Stimulated activated CD8-positive, alpha-beta memory T cell treated with anti-CD3 and anti-CD28 coated beads, Interleukin-12 subunit alpha, Interleukin-12 subunit beta, amount 100 ng/mL, for 24 hours (primary cell): ENCODE data around the gene TENM4.

Experiments
- DNase-seq: peaks from one replicate; pipeline ENCODE4 v3.0.0-alpha.2; 2020; ENCODE audit errors: extremely low read depth

TENM4 gene

DNA sequence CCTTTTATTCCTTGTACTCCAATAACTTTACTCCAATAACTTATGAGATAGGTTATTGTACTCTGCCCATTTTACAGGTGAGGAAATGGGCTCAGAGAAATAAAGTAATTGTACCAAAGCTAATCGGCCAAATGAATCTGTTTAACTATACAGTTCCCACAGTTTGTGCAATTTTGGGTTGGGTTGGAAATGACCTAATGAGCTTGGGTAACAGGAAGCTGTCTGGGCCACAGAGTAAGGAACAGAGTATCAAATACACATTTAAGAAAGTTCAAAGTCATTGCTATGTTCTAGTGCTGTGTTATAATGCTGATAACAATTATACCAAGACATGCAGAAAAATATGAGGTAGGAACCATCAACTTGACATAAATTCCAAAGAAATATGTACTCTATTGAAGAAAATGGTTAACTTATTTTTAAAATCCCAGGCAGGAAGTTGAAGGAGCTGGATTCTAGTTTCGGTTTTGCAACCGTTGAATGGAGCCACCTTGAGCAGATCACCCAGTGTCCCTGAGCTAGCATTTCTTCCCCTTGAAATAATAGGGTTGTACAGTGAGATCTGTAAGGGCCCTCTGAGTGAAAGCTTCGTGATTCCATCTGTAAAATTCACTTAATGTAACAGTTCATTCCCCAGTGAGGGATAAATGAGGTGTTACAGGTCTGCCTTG, 505.3 kb downstream of the TENM4 start:
- DNase-seq: no peak

DNA sequence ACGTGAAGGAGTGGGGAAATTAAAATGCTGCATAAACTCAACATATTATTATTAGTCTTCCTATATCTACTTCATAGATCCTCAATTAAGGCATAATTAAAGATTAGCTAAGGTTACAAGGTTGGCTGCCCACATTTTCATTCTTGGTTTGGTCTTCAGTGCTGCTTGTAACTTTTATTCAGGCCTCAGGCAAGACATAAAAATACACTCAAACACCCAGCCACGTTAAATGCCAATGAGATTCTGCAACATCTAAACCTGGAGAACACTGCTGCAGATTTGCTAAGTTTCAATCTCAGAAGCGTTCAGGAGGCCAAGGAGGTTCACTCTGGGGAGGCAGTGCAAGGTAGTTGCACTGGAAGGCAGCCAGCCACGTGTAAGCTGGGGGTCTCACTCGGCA, 507.5 kb downstream of the TENM4 start:
- DNase-seq: no peak

DNA sequence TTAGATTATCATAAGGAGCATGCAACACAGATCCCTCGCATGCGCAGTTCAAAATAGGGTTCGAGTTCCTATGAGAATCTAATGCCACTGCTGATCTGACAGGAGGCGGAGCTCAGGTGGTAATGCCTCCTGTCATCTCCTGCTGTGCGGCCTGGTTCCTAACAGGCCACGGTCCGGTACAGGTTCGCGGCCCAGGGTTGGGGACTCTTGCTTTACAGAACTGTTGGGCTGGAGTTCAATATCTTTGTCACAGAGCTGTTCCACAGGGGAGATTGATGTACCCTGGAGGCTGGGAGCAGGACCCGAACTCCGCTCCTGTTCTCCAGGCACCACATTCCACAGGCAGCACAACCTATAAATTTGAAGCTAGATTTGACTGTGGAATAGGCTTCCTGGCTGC, 508.1 kb downstream of the TENM4 start:
- DNase-seq: no peak

DNA sequence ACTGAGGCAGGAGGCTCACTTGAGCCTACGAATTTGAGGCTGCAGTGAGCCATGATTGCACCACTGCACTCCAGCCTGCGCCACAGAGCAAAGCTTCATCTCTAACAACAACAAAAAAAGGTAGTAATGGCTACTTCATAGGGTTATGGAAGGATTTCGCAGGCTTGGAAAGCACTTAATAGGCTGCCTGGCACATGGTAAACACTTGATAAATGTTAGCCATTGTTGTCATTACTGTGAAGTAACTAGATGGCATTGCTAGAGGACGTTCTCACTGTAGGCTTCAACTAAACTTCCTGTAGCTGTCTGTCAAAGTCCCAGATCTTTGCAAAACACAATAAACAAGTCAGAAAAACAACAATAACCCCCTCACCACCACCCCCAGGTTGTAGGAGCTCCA, 508.9 kb downstream of the TENM4 start:
- no peak for DNase-seq

DNA sequence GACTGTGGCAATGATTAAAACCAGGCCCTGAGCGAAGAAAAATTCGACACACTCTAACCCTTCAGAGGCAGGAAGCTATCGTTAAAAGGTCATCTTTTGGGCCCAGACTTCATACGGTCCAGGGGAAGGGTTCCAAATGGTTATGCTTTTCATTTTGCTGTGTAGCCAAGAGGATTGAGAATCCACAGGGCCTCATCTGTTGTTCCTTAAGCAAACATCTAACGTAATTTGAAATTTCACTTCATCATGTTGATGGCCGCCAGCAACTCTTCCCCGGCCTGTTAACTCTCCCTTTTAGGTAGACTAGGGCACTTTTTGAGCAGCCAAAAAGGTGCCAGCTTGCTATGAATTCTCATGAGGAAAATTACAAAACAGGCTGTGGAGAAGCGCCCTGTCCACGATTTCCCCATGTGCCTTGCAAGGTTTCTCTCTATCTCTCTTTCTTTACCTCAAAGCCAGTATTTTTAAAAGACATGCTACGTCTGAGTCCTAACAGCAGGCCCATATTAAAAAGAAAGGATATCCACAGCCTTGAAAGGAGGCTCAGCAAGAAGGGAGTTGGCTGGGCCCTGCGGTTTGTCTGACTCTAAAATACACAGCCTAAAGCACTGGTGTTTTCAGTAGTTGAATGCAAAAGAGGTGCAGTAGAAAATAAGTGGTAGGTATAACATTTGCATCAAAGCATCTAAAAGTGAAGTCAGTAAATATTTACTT, 509.9 kb downstream of the TENM4 start:
- no peak for DNase-seq

DNA sequence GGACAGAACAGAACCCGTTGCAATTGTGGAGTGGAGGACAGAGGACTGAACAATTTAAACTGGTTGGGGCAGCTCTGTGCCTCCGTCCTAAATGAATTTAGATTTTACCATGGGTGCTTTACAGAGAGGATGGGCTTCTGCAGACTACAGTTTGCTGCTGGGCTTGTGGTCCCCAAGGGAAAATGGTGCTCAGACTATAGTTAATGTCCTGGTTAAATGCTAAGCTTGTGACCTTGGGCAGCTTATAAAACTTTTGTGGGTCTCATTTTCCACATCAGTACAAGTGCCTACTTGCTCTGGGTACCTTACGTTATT, 511.0 kb downstream of the TENM4 start:
- DNase-seq: no peak

DNA sequence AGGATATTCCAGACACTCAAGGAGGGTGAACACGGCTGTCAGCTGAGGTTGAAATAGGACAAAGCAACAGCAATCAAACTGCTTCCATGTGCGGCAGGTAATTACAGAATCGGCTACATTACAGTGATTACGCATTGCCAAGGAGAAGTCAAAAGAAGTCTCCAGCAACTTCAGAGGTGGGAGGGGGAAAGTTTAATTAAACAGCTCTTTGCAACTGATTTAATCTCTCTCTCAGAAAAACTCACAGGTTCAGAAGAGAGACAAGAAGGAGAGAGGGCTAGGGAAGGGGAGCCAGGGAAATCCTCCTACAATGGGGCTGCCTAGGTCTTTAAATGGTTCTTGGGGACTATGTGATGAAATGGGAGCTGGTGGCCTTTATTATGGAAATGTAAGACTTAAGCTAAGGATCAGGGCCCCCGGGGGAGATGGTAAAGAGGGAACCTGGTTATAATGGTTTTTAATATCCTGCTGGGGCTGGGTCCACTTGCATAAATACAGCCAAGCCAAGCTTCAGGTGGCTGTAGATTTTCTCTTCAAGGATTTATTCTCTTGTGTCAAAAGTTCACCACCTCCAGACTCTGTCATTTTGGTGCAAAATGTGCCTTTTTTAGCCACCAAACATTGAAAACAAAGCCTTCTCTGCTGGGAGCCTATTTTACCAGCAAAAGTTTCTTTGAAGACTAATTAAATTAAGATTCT, 511.5 kb downstream of the TENM4 start:
- no peak for DNase-seq

DNA sequence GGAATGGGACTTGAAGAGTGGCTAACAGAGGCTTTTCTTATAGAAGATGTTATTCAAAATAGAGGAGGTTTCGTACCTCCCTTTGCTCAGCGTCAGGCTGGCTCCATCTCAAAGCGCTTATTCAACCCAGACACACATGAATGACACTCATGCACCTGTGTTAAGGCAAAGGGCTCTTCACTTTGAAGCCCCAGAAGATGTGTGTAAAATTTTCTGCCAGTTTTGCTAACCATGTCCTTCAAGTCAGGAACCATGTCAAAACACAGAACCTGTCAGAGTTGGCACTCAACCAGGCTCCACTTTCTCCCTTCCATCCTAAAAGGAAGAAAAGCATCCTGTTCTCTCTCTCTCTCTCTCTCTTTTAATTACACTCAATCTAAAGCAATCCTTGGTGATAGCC, 513.3 kb downstream of the TENM4 start:
- no peak for DNase-seq

DNA sequence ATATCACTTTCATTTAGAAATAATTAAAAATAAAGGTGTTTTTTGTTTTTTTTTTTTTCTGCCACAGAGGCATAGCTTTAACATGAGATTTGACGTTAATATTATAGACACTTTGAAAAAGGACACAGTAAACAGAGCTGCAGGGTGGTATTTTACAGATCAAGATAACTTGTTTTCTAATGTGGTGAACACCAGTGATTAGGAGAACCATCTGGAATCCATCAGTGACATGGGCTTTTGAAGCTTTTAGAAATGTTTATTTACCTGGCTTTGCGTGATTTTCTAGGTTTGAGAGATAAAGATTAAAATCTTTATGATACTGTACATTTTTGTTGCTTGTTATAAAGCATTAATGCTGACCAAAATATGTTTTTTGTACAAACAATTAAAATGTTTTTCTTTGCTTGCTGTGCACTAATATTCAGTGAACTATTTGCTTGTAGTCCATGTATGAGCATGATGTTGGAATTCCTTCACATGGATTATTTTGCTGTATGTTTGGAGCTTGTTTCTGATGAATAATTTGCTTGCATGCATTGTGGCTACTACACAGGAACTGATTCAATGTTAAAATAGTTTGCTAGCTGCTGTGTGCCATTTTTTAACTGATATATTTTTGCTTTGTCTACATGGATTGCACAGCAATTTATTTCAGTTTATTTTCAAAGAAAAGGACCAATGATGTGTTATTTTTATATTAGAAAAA, 514.0 kb downstream of the TENM4 start:
- no peak for DNase-seq

DNA sequence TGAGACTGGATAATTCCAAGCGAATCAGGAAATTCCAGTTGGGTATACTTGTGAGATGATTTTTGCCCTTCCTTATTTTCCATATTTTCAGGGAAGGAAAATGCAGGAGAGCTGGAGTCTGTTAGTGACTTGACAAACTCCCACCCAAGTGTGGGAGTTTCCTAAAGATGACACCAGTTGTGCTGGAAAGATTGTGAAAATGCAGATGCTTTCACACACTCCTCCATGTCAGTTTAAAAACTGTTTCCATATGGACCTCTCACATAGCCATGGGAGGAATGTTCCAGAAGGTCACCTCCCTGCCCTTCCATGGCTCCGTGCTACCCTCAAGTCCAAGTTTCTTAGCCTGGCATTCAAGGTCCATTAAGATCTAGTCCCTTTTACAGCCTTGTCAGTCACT, 515.4 kb downstream of the TENM4 start:
- no peak for DNase-seq

DNA sequence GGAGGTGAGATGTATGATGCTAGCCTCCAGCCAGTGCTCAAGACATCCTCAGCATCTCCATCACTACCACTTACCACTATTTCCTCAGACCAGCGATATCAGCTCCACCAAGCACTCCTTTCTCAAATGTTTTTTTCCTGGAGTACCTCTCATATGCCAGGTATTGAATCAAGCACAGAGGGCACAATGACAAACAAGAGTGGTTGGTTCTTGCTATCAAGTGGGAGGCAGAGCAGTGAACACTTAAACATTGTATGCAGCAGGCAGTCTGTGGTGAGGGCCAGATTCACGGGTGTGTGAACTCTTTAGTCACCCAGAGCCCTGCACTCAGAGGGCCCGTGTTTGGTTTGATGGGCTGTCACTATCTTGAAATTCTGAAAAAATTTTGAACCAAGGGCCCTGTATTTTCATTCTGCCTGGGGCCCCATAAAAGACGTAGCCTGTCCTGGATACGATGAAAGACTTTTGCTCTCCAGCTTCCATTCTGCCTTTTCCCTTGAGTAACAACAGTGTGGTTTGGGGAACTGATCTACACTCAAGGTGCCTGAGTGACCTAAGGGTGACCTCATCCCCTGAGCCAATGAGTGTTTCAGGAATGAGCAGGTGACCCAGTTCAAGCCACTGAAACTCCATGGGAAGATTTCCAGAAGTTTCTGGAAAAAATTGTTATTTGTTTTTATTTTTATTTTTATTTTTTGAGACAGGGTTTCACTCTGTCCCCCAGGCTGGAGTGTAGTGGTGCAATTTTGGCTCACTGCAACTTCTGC, 517.8 kb downstream of the TENM4 start:
- no peak for DNase-seq

DNA sequence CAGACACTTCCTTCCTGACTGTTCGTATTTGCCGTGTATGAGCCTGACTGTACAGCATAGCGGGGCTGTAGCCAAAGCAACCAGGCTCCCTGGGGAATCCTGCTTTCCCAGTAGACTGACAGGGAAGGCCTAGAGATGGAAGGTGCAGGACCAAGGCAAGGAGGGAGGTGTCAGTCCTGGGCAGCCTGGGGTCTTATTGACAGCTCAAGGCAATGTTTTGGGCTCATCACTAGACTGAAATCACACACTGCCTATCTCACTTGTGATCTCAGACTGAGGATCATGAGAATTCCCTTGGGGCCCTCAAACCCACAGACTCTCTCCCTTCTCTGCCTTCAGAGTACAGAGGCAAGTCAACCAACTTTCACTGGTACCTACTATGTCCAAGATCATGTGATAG, 519.3 kb downstream of the TENM4 start:
- DNase-seq: no peak

DNA sequence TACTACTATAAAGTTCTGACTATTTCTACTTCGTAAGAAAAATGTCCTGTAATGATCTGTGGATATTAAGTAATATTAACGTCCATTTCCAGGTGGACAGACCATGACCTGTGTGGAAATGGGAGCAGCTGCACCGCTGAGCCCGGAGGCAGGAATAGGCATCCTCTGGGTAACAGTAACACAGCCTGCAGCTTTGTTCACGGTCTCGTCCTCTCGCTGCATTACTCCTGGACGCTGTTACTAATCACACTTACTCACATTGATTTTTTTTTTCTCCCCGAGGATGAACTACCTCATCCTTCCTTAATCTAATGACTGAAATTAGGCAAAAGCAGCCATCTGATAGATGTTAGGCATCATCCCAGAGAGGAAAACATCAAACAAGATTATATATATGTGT, 520.5 kb downstream of the TENM4 start:
- no peak for DNase-seq

DNA sequence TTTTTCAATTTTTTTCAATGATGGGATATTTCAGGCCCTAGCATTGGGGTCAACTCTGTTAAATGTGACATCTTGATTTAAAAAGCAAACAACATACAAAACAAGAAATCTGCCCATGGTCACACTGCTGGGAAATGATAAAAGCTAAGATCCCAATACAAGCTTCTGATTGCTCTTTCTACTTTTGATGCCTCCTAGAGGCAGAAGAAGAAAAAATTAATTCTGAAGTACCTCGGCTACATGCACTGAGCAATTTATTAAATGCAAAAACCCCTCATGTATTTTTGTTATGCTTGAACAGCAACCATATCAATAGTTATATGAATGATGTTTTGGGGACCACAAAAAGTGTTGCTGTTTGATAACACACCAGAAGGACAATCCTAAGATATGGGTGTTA, 524.1 kb downstream of the TENM4 start:
- DNase-seq: no peak

DNA sequence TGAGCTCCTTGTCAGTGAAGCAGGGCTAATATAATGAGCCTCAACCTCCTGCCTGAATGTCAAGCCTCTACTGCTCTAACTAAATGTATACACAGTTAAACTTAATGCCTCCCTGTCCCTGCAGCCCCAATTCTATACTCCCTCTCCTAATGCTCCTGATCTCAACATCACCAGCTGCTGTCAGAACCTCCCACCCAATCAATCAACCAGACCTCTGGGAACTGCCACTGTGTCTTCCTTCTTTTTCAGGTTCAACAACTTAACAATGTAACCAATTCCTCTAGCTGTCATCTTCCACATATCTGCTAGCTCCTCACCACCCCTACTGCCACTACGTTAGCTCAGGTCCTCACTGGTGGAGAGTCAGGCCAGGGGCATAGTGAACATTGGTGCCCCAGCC, 526.3 kb downstream of the TENM4 start:
- DNase-seq: no peak

DNA sequence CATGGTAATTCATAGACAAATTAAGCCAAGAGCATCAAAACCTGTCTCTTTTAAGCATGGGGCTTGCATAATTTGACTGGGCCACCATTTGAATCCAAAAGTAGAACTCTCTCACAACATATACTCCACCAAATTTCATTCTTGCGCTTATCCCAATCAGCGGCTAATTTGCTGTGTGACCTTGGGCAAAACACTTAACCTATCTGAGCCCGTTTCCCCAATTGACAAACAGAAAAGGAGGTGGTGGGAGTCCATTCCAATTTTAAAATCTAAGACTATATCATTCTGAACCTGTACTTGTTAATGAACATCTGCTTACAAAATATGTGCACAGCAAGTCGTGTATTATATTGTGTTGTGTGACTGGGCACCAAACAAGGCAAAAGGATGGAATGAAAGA, 528.1 kb downstream of the TENM4 start:
- no peak for DNase-seq

DNA sequence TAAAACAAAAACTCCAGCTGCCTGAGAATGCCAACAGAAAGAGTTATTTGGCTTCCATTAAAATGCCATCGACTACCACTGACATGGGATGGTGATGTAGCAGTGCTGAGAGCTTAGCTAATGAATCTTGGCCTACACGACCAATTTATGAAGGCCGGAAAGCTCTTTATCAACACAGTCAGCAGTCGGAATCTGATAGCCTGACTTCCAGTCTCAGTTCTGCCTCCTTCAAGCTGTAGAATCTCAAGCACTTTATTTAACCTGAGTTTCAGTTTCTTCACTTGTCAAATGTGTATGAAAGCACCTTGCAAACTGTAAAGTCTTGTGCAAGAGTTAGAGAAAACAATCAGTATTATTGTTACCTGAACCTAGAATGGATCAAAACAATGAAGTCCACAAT, 530.5 kb downstream of the TENM4 start:
- DNase-seq: no peak

DNA sequence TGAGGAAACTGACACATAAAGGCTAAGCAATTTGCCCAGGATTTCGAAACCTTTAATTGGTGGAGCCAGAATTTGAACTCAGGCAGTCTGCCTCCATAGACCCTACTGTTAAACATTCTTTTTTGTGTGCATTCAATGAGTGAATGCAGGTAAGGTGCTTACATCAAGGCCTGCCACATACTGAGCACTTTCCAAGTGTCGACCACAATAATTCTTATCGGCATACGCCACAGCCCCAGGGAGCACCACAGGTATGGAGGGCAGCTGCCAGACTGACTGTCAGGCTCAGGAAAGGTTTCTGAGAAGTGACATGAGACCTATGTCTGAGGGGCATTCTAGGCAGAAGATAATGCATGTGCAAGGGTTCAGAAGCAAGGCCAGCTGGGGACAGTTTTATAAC, 531.4 kb downstream of the TENM4 start:
- DNase-seq: no peak

DNA sequence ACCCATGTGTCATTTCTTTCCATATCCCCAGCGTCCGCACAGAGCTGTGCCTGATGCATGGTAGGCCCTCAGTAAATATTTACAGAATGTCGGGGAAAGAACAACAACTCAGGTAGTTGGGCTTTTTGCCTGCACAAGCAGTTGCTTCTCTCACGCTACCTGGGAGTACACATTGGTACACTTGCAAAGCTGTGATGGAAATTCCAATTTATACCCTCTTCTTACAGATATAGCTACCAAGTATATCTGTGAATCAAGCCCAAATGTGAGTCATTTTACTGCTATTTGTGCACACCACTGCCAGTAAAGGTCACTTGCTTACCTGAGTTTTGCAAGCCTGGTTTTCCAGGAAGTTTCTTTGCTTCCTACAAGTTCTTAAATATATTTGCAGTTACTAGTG, 533.2 kb downstream of the TENM4 start:
- DNase-seq: no peak

DNA sequence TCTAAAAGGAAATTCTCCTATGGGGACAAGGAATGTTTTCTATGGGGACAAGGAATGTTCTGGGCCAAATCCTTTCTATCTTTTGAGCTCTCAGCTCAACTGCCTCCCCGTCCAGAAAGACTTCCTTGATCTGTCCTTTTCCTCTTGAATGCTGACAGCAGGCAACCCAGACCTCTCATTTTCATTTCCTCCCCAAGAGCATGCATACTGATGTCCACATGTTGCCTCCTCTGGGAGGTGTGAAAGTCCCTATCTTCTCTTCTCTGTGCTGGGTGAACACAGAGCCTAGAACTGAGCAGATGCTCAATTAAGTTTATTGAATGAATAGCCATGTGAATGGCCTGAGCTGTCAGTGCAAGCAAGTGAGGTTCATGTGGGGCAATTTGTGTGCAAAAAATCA, 534.3 kb downstream of the TENM4 start:
- no peak for DNase-seq

DNA sequence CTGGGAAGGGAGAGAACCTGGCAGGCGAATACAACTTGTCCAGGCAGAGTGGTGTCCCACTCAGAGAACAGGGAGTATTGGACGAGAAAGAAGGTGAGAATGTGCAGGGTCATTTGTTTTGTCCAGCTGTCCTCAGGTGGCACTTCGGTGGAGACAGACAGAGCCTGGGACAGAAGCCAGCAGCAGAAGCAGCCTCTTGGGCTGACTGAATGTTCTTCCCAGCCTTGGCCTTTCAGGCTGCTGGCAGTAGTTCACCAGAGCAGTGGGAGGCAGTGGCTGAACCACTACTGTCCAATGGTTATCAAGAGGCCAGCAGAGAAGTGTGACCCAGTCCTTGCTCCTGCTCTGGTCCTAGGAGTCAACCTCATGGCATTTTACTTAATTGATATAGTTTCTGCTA, 535.1 kb downstream of the TENM4 start:
- DNase-seq: no peak
